HL-60 (cell line): ENCODE data around the gene DMD.

ENCODE experiments used
- DNase-seq, 2 experiments: peaks; one replicate each; pipeline ENCODE4 v3.0.0-alpha.2; 2010 to 2020; ENCODE audit warnings: low read depth in 1 of 2, low spot score in 1 of 2
- H3K27ac ChIP-seq: fragments of 250-450 bp; sonication (Bioruptor Pico); replicated peaks from 2 replicates; pipeline ENCODE4 v1.5.1; 2020; ENCODE audit warnings: mild to moderate bottlenecking, moderate library complexity
- H3K27me3 ChIP-seq: fragments of 250-450 bp; sonication (Bioruptor Pico); 2 replicates; pipeline ENCODE4 v1.5.1; 2021; ENCODE audit warnings: mild to moderate bottlenecking, moderate library complexity; ENCODE audit not compliant: insufficient read depth, poor library complexity, severe bottlenecking
- H3K4me3 ChIP-seq: replicated peaks from 2 replicates; pipeline ENCODE4 v1.5.1; 2011; ENCODE audit warnings: mild to moderate bottlenecking, control low read depth, low read length; ENCODE audit not compliant: insufficient read depth
- CTCF ChIP-seq: IDR thresholded peaks from one replicate; pipeline ENCODE4 v1.5.1; 2011; ENCODE audit warnings: low read length, control low read depth, inconsistent platforms; ENCODE audit not compliant: insufficient read depth
- GABPA ChIP-seq: IDR thresholded peaks from 2 replicates; pipeline ENCODE4 v1.6.1; 2012; ENCODE audit warnings: low read depth
- POLR2AphosphoS5 ChIP-seq: IDR thresholded peaks from 2 replicates; pipeline ENCODE4 v1.6.1; 2012; ENCODE audit warnings: low read depth
- REST ChIP-seq: IDR thresholded peaks from 2 replicates; pipeline ENCODE4 v1.6.1; 2012; ENCODE audit warnings: low read depth; ENCODE audit not compliant: insufficient replicate concordance
- SPI1 ChIP-seq: IDR thresholded peaks from 2 replicates; pipeline ENCODE4 v1.6.1; 2012; ENCODE audit warnings: low read depth, mild to moderate bottlenecking, borderline replicate concordance

Gene DMD

GRCh38 chrX:32455704-32456103 lies 755.6 kb downstream of the DMD start:
- DNase-seq = no peak
- Histone ChIP-seq H3K27me3 (no peaks in the 10 kb centered on the region), H3K4me3 (no peak overlapping the region), H3K27ac (no peak overlapping the region)
- TF ChIP-seq REST (no peak), GABPA (no peak), CTCF (no peak)

- TF ChIP-seq CTCF (no peak), GABPA (no peak), POLR2AphosphoS5 (no peak), SPI1 (no peak), REST (no peak)
- Histone ChIP-seq H3K4me3 (no peak overlapping the region), H3K27me3 (no peaks in the 10 kb centered on the region), H3K27ac (no peak overlapping the region)
- no peak for DNase-seq
Observed at GRCh38 chrX:32451954-32452695, 759.2 kb downstream of the DMD start.

GRCh38 chrX:32448945-32449344 lies 762.4 kb downstream of the DMD start:
- Histone ChIP-seq H3K27me3 (no peaks in the 10 kb centered on the region), H3K4me3 (no peak overlapping the region), H3K27ac (peak overlapping the region; percentile 63)
- DNase-seq = no peak
- TF ChIP-seq GABPA (no peak), SPI1 (no peak), POLR2AphosphoS5 (no peak), CTCF (no peak), REST (no peak)
